Measurements from ENCODE around the gene RTL9. TPM values are rescaled to one million over a fixed set of nuclear protein-coding genes. Genes with fewer than 3 reads are reported as not detected.

Gene RTL9
- total and polyA plus RNA-seq, 9 of the 15 experiments (the other 6 are each of a cell fraction or from before 2014, with no cell fraction given), result 0.04 to 0.35 (median 0.13) TPM; not detected in 1

DNA sequence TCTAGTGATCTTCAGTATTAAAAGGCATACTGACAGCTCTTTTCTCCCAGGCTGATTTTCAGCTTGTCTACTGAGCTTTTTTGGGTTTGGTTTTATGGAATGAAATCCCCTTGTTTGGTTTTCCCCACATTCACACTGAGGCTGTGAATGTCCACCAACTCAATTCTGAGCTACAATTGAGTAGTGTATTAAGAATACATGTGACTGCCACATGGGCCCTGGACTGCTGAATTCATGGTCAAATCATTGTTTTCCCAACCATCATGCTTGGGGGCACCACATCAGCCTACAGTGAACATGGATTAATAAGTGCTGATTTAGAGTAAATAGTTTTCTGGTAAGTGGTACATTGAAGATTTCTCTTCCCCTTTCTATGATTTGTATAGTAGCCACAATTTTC lies 32.4 kb downstream of the RTL9 start:
- Histone ChIP-seq H3K4me1 (replicated peaks in 1 of 2; ENCODE audit: control insufficient read depth in 2 of 2, insufficient read depth in 2 of 2, low read length in 2 of 2) (peaks cover 6 to 28% of the 10 kb centered on the region in 2 experiments; a peak in 4 of 5 replicates), H2AFZ (ENCODE audit: low read depth, low read length) (peak overlapping the region; percentile 78), H4K20me1 (replicated peaks; ENCODE audit: control insufficient read depth, insufficient read depth, low read length) (no peaks in the 10 kb centered on the region), H3K9me3 (replicated peaks; ENCODE audit: control insufficient read depth, insufficient read depth, low read depth, low read length) (no peaks in the 10 kb centered on the region), H3K36me3 (ENCODE audit: control insufficient read depth, insufficient read depth, low read length) (no peaks in the 10 kb centered on the region), H3K27me3 (ENCODE audit: control insufficient read depth in 2 of 2, insufficient read depth in 2 of 2, low read length in 2 of 2) (no peaks in the 10 kb centered on the region), H3K27ac (ENCODE audit: extremely low read depth, low read depth, low read length) (no peak overlapping the region), H3K4me2 (ENCODE audit: insufficient read depth, low read length) (no peak overlapping the region), H3K4me3 (no peak overlapping the region), H3K9ac (ENCODE audit: insufficient read depth in 1 of 2, low read depth in 2 of 2, low read length in 2 of 2) (no peak overlapping the region; a peak in 1 of 4 replicates), H3K9me1 (ENCODE audit: control insufficient read depth, insufficient read depth, low read length) (no peaks in the 10 kb centered on the region), H3K79me2 (ENCODE audit: control insufficient read depth, insufficient read depth, low read length) (no peaks in the 10 kb centered on the region)
- no TSS peak for BruUV-seq (replicated peaks)
- no peak for ATAC-seq
- FAIRE-seq, result no peak
- ChIA-PET POLR2A (interaction anchor here (0.7 to 1.1 kb wide), 3 partner anchors 9 to 29 kb away, joined by 3 to 4 read pairs (median 3); no protein-coding TSS in a partner anchor), CTCF (ENCODE audit: low intra/inter-chr PET ratio) (no interaction called here)
- no peak for DNase-seq (ENCODE audit: extremely low read depth in 1 of 4, low spot score in 3 of 4)
- intact Hi-C loops (cut with micrococcal nuclease), result no loop called here
- in situ Hi-C loops (cut with MboI), result no loop called here
- TF ChIP-seq ZNF583 (CRISPR knock-in tag; IDR thresholded peaks at IDR 0.05), result no peak
- TF ChIP-seq ZNF324 (CRISPR knock-in tag; IDR thresholded peaks at IDR 0.05), result no peak

DNA sequence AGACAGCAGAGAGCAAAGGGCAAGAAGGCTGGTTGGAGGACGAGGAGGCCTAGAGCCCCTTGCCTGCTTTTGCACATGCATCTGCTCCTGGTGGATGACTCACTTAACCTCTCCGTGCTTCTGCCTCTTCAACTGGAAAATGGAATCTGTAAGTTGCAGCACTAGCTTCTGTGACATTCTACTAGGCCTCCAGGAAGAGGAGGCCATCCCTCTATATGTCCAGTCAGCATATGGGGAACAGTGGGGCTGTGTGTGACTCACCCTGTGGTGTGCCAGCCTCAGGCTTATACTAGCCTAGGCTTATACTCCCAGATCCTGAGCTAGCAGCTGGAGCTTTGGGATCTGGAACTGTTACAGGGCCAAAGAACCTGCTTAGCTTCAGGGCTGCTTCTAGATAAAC lies 36.0 kb downstream of the RTL9 start:
- H3K9ac ChIP-seq (ENCODE audit: insufficient read depth in 1 of 2, low read depth in 2 of 2, low read length in 2 of 2), result peak overlapping the region in 1 of 2 experiments; percentile 31; a peak in 2 of 4 replicates
- CTCF ChIA-PET (ENCODE audit: low intra/inter-chr PET ratio), result no interaction called here
- peak; percentile 59 for FAIRE-seq
- H3K4me2 ChIP-seq (ENCODE audit: insufficient read depth, low read length), result 0 out of 2 replicates have a peak overlapping the region, but pooled peaks have one; percentile 10
- POLR2A ChIA-PET, result interaction anchor here (0.6 kb wide), 1 partner anchor 369 kb away, joined by 4 read pairs; no protein-coding TSS in a partner anchor
- H3K9me1 ChIP-seq (ENCODE audit: control insufficient read depth, insufficient read depth, low read length), result no peaks in the 10 kb centered on the region
- in situ Hi-C loops (cut with MboI) (no loop called here), intact Hi-C loops (cut with micrococcal nuclease) (no loop called here)
- no peaks in the 10 kb centered on the region for H3K36me3 ChIP-seq (ENCODE audit: control insufficient read depth, insufficient read depth, low read length)
- H2AFZ ChIP-seq (ENCODE audit: low read depth, low read length), result peak overlapping the region; percentile 95
- H3K27me3 ChIP-seq (ENCODE audit: control insufficient read depth in 2 of 2, insufficient read depth in 2 of 2, low read length in 2 of 2), result no peaks in the 10 kb centered on the region
- no peaks in the 10 kb centered on the region for H3K79me2 ChIP-seq (ENCODE audit: control insufficient read depth, insufficient read depth, low read length)
- H3K4me3 ChIP-seq, result no peak overlapping the region
- H4K20me1 ChIP-seq (replicated peaks; ENCODE audit: control insufficient read depth, insufficient read depth, low read length), result no peaks in the 10 kb centered on the region
- peaks cover 10 to 47% of the 10 kb centered on the region in 2 experiments; a peak in 4 of 5 replicates for H3K4me1 ChIP-seq (replicated peaks in 1 of 2; ENCODE audit: control insufficient read depth in 2 of 2, insufficient read depth in 2 of 2, low read length in 2 of 2)
- BruUV-seq (replicated peaks), result no TSS peak
- DNase-seq (ENCODE audit: extremely low read depth in 1 of 4, low spot score in 3 of 4), result peak; percentile 24 to 52 (median 30)
- peak overlapping the region; percentile 51; the same call in 1 of the 3 replicates for H3K27ac ChIP-seq (ENCODE audit: extremely low read depth, low read depth, low read length)
- H3K9me3 ChIP-seq (replicated peaks; ENCODE audit: control insufficient read depth, insufficient read depth, low read depth, low read length), result no peaks in the 10 kb centered on the region; the same call in 1 of the 2 replicates
- 17% methylated on average over 2 of the region's 2 CpGs for WGBS (ENCODE audit: insufficient coverage, low coverage, missing lambda C conversion rate)
- peak; percentile 57 for ATAC-seq
- TF ChIP-seq SMARCE1 (IDR thresholded peaks at IDR 0.05) (0 out of 2 replicates have a peak, but pooled peaks have one; percentile 34), MECOM (CRISPR knock-in tag; IDR thresholded peaks at IDR 0.05) (no peak), CHD2 (IDR thresholded peaks at IDR 0.05; ENCODE audit: low read depth, low read length) (no peak), ZNF134 (CRISPR knock-in tag; conservative IDR thresholded peaks at IDR 0.05) (no peak), ZBTB1 (CRISPR knock-in tag; IDR thresholded peaks at IDR 0.05; ENCODE audit: borderline replicate concordance, low read depth) (no peak), SNRNP70 (optimal IDR thresholded peaks at IDR 0.05; ENCODE audit: low read depth, low read length) (no peak), C11orf30 (IDR thresholded peaks at IDR 0.05; ENCODE audit: low read depth) (peak; percentile 81), ZZZ3 (IDR thresholded peaks at IDR 0.05) (no peak), RBM17 (IDR thresholded peaks at IDR 0.05; ENCODE audit: borderline replicate concordance, low read depth, low read length) (no peak), CREB3L1 (IDR thresholded peaks at IDR 0.05; ENCODE audit: borderline replicate concordance, low read depth) (no peak), ZNF785 (CRISPR knock-in tag; IDR thresholded peaks at IDR 0.05) (no peak), ZNF668 (CRISPR knock-in tag; IDR thresholded peaks at IDR 0.05) (no peak), KAT7 (CRISPR knock-in tag; IDR thresholded peaks at IDR 0.05; ENCODE audit: borderline replicate concordance) (no peak), FOXA1 (IDR thresholded peaks at IDR 0.05; ENCODE audit: borderline replicate concordance) (no peak), ZNF184 (CRISPR knock-in tag; IDR thresholded peaks at IDR 0.05) (no peak)

All from K562 (cell line).